BE2C (cell line): Measurements from ENCODE around the gene EHD2.
"Not testable (repeated sequence)": the region's sequence is repeated elsewhere in the genome, so short reads cannot be mapped to it uniquely, and the experiment has no call there.

Source experiments
- DNase-seq: peaks from one replicate; pipeline ENCODE4 v3.0.0-alpha.2; 2020
- H3K27me3 ChIP-seq: fragments of 250-450 bp; sonication (Bioruptor Pico); 2 replicates; pipeline ENCODE4 v1.5.1; 2020; ENCODE audit warnings: mild to moderate bottlenecking
- H3K36me3 ChIP-seq: fragments of 250-450 bp; sonication (Bioruptor Pico); 2 replicates; pipeline ENCODE4 v1.5.1; 2020; ENCODE audit warnings: mild to moderate bottlenecking
- H3K4me1 ChIP-seq: fragments of 250-450 bp; sonication (Bioruptor Pico); 2 replicates; pipeline ENCODE4 v1.5.1; 2020
- H3K4me3 ChIP-seq: 2 replicates; pipeline ENCODE4 v1.5.1; 2011; ENCODE audit warnings: low read depth, low read length
- H3K9me3 ChIP-seq: fragments of 250-450 bp; sonication (Bioruptor Pico); 2 replicates; pipeline ENCODE4 v1.5.1; 2020
- TF ChIP-seq, protein P1 (sequence below): IDR thresholded peaks from 2 replicates; pipeline ENCODE4 v1.5.1; 2012; ENCODE audit warnings: mild to moderate bottlenecking, low read depth, low read length

Gene EHD2

GRCh38 chr19:47726467-47726866, 13.2 kb downstream of the EHD2 start:
- Histone ChIP-seq H3K9me3 (no peaks in the 10 kb centered on the region), H3K4me3 (no peak overlapping the region), H3K4me1 (peaks cover 17% of the 10 kb centered on the region), H3K27me3 (no peaks in the 10 kb centered on the region), H3K36me3 (peaks cover 5% of the 10 kb centered on the region; the same call in 1 of the 2 replicates)
- no peak for DNase-seq
- TF ChIP-seq, protein P1, sequence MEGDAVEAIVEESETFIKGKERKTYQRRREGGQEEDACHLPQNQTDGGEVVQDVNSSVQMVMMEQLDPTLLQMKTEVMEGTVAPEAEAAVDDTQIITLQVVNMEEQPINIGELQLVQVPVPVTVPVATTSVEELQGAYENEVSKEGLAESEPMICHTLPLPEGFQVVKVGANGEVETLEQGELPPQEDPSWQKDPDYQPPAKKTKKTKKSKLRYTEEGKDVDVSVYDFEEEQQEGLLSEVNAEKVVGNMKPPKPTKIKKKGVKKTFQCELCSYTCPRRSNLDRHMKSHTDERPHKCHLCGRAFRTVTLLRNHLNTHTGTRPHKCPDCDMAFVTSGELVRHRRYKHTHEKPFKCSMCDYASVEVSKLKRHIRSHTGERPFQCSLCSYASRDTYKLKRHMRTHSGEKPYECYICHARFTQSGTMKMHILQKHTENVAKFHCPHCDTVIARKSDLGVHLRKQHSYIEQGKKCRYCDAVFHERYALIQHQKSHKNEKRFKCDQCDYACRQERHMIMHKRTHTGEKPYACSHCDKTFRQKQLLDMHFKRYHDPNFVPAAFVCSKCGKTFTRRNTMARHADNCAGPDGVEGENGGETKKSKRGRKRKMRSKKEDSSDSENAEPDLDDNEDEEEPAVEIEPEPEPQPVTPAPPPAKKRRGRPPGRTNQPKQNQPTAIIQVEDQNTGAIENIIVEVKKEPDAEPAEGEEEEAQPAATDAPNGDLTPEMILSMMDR, result no peak

GRCh38 chr19:47728295-47728694, 15.1 kb downstream of the EHD2 start:
- peaks cover 12% of the 10 kb centered on the region for H3K4me1 ChIP-seq
- H3K9me3 ChIP-seq, H3K36me3 ChIP-seq, H3K4me3 ChIP-seq, H3K27me3 ChIP-seq, DNase-seq: not testable (repeated sequence)

- DNase-seq, result no peak
- no peaks in the 10 kb centered on the region for H3K27me3 ChIP-seq
- H3K36me3 ChIP-seq, result peaks cover 5% of the 10 kb centered on the region; the same call in 1 of the 2 replicates
- H3K4me1 ChIP-seq, result peaks cover 12% of the 10 kb centered on the region
- peak overlapping the region; percentile 58 for H3K4me3 ChIP-seq
- TF ChIP-seq, protein P1, result no peak
- H3K9me3 ChIP-seq, result no peaks in the 10 kb centered on the region
These were observed 16.2 kb downstream of the EHD2 start for GRCh38 chr19:47729468-47729798.

- Histone ChIP-seq H3K9me3 (no peaks in the 10 kb centered on the region), H3K36me3 (peaks cover 5% of the 10 kb centered on the region; the same call in 1 of the 2 replicates), H3K4me1 (peaks cover 12% of the 10 kb centered on the region), H3K4me3 (peak overlapping the region; percentile 58), H3K27me3 (no peaks in the 10 kb centered on the region)
- DNase-seq, result peak; percentile 94
- TF ChIP-seq, protein P1, result no peak
These were observed 16.7 kb downstream of the EHD2 start for GRCh38 chr19:47729799-47730520.

DNA sequence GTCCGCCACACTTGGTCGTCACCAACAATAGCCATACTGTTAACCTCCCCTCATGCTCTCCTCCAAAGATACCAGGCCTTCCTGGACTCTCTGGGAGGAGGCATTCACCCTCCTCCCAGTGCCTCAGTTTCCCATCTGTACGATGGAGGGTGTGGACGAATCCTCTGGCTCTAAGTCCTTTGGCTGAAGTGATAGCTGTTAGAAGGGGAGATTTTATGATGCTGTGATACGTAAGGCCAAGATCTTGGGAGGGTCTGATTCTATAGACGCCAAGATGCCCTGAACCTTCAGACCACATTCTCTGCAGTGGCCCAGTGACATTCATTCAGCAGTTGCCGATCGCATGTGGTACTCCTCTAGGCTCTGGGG, 17.3 kb downstream of the EHD2 start:
- DNase-seq, result no peak
- TF ChIP-seq, protein P1, result no peak
- Histone ChIP-seq H3K27me3 (no peaks in the 10 kb centered on the region), H3K4me3 (no peak overlapping the region), H3K4me1 (peaks cover 12% of the 10 kb centered on the region), H3K36me3 (peaks cover 5% of the 10 kb centered on the region; the same call in 1 of the 2 replicates), H3K9me3 (no peaks in the 10 kb centered on the region)

- peaks cover 1% of the 10 kb centered on the region; the same call in 1 of the 2 replicates for H3K36me3 ChIP-seq
- no peak for DNase-seq
- TF ChIP-seq, protein P1, result no peak
These were observed 17.7 kb downstream of the EHD2 start for GRCh38 chr19:47730910-47731309.

GRCh38 chr19:47735131-47735530, 21.9 kb downstream of the EHD2 start:
- no peak for DNase-seq
- Histone ChIP-seq H3K4me3 (no peak overlapping the region), H3K4me1 (no peaks in the 10 kb centered on the region), H3K27me3 (no peaks in the 10 kb centered on the region), H3K36me3 (no peaks in the 10 kb centered on the region; the same call in 1 of the 2 replicates), H3K9me3 (no peaks in the 10 kb centered on the region)
- TF ChIP-seq, protein P1, result no peak

More at GRCh38 chr19:47730910-47731309, 17.7 kb downstream of the EHD2 start:
- Histone ChIP-seq H3K4me1 (peaks cover 12% of the 10 kb centered on the region), H3K27me3 (no peaks in the 10 kb centered on the region), H3K9me3 (no peaks in the 10 kb centered on the region), H3K4me3 (no peak overlapping the region)
